ENCODE measurements around the gene TUBG2.
"Not testable (repeated sequence)": the region's sequence is repeated elsewhere in the genome, so short reads cannot be mapped to it uniquely, and the experiment has no call there.

Gene TUBG2

GRCh38 chr17:42660692-42661345 lies 1.7 kb downstream of the TUBG2 start:
- H3K9ac ChIP-seq (ENCODE audit: insufficient read length, low read depth) = no peak overlapping the region
- TF ChIP-seq YY1 (IDR thresholded peaks at IDR 0.05; ENCODE audit: insufficient read depth, insufficient read length) = no peak
- TF ChIP-seq ZNF274 (IDR thresholded peaks at IDR 0.05; ENCODE audit: low read depth, low read length) = no peak

GRCh38 chr17:42665581-42666001 lies 6.5 kb downstream of the TUBG2 start:
- H3K9ac ChIP-seq (ENCODE audit: insufficient read length, low read depth) = no peak overlapping the region
- H3K36me3 ChIP-seq (ENCODE audit: insufficient read depth, insufficient read length, low read length) = peaks cover 62% of the 10 kb centered on the region
- no peaks in the 10 kb centered on the region for H3K27me3 ChIP-seq (ENCODE audit: insufficient read depth, insufficient read length)
- TF ChIP-seq YY1 (IDR thresholded peaks at IDR 0.05; ENCODE audit: insufficient read depth, insufficient read length) (no peak), ZNF274 (IDR thresholded peaks at IDR 0.05; ENCODE audit: low read depth, low read length) (no peak), SUZ12 (IDR thresholded peaks at IDR 0.05; ENCODE audit: extremely low read depth, insufficient read depth, insufficient read length) (no peak)
- H3K4me1 ChIP-seq (ENCODE audit: insufficient read depth, insufficient read length) = peaks cover 20% of the 10 kb centered on the region
- no peak for DNase-seq (ENCODE audit: low read depth, low spot score)
- H3K4me3 ChIP-seq (ENCODE audit: insufficient read length, low read depth) = no peak overlapping the region
- H3K9me3 ChIP-seq (ENCODE audit: insufficient read depth, low read length) = no peaks in the 10 kb centered on the region

More at GRCh38 chr17:42660692-42661345, 1.7 kb downstream of the TUBG2 start:
- no peak for DNase-seq (ENCODE audit: low read depth, low spot score)
- H3K27me3 ChIP-seq (ENCODE audit: insufficient read depth, insufficient read length) = no peaks in the 10 kb centered on the region
- peaks cover 35% of the 10 kb centered on the region for H3K36me3 ChIP-seq (ENCODE audit: insufficient read depth, insufficient read length, low read length)
- H3K4me3 ChIP-seq (ENCODE audit: insufficient read length, low read depth) = no peak overlapping the region
- no peaks in the 10 kb centered on the region for H3K9me3 ChIP-seq (ENCODE audit: insufficient read depth, low read length)
- no peaks in the 10 kb centered on the region for H3K4me1 ChIP-seq (ENCODE audit: insufficient read depth, insufficient read length)

DNA sequence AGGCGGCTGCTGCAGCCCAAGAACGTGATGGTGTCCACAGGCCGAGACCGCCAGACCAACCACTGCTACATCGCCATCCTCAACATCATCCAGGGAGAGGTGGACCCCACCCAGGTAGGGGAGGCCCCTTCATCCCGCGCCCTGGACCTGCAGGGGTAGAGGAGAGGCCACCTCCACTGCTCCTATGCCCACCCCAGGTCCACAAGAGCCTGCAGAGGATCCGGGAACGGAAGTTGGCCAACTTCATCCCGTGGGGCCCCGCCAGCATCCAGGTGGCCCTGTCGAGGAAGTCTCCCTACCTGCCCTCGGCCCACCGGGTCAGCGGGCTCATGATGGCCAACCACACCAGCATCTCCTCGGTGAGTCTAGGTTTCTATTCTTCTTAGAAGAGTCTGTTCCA lies 7.0 kb downstream of the TUBG2 start:
- peaks cover 23% of the 10 kb centered on the region for H3K4me1 ChIP-seq (ENCODE audit: insufficient read depth, insufficient read length)
- H3K36me3 ChIP-seq (ENCODE audit: insufficient read depth, insufficient read length, low read length) = peaks cover 66% of the 10 kb centered on the region
- H3K9ac ChIP-seq (ENCODE audit: insufficient read length, low read depth); DNase-seq (ENCODE audit: low read depth, low spot score); H3K4me3 ChIP-seq (ENCODE audit: insufficient read length, low read depth); H3K9me3 ChIP-seq (ENCODE audit: insufficient read depth, low read length); H3K27me3 ChIP-seq (ENCODE audit: insufficient read depth, insufficient read length): not testable (repeated sequence)

DNA sequence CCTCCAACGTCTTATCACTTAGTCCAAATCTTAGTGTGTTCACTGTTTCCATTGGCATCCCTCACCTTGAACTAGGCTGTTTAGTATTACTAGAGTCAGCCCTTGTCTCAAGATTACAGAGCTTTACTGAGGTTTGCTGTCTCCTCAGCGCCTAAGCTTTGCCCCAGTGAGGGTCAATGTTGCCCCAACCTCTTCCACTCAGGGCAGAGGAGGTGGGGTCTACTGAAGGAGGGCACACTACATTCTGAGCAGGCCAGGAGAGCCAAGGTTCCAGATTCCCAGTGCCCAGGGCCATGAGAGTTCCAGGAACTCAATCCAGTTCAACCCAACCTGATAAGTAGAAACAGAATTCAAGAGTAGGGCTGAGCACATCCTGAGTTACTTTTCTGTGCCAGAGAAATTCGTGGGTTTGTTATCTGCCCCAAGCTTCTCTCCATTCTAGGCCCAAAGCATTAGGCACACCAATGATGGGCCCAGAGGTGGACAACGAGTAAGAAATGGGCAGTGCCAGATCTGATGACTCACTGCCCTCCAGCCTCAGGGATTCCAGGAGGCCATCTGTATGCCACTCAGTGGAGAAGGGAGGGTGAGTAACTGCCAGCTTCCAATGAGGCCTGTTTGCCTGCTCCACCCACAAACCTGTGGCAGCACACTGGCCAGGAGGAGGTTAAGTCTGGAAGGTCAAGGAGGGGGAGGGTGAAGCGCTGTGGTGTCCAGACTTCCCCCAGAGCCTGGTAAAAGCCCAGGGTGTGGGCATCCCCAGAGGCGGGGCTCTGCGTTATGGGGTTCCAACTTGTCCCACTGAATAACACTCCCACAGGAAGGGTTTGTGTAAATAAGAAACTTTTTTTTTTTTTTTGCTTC lies 8.2 kb downstream of the TUBG2 start:
- no peak for DNase-seq (ENCODE audit: low read depth, low spot score)
- Histone ChIP-seq H3K9me3 (ENCODE audit: insufficient read depth, low read length) (no peaks in the 10 kb centered on the region), H3K36me3 (ENCODE audit: insufficient read depth, insufficient read length, low read length) (peaks cover 67% of the 10 kb centered on the region), H3K4me1 (ENCODE audit: insufficient read depth, insufficient read length) (peaks cover 26% of the 10 kb centered on the region), H3K27me3 (ENCODE audit: insufficient read depth, insufficient read length) (no peaks in the 10 kb centered on the region), H3K4me3 (ENCODE audit: insufficient read length, low read depth) (no peak overlapping the region), H3K9ac (ENCODE audit: insufficient read length, low read depth) (peak overlapping the region; percentile 18)
- TF ChIP-seq ZNF274 (IDR thresholded peaks at IDR 0.05; ENCODE audit: low read depth, low read length) (no peak), SUZ12 (IDR thresholded peaks at IDR 0.05; ENCODE audit: extremely low read depth, insufficient read depth, insufficient read length) (no peak), YY1 (IDR thresholded peaks at IDR 0.05; ENCODE audit: insufficient read depth, insufficient read length) (no peak)

GRCh38 chr17:42669705-42669976 lies 10.6 kb downstream of the TUBG2 start:
- TF ChIP-seq YY1 (IDR thresholded peaks at IDR 0.05; ENCODE audit: insufficient read depth, insufficient read length) = no peak
- TF ChIP-seq SUZ12 (IDR thresholded peaks at IDR 0.05; ENCODE audit: extremely low read depth, insufficient read depth, insufficient read length) = no peak
- TF ChIP-seq ZNF274 (IDR thresholded peaks at IDR 0.05; ENCODE audit: low read depth, low read length) = no peak
- Histone ChIP-seq H3K4me3 (ENCODE audit: insufficient read length, low read depth) (peak overlapping the region; percentile 26), H3K36me3 (ENCODE audit: insufficient read depth, insufficient read length, low read length) (peaks cover 61% of the 10 kb centered on the region), H3K9ac (ENCODE audit: insufficient read length, low read depth) (peak overlapping the region; percentile 88), H3K27me3 (ENCODE audit: insufficient read depth, insufficient read length) (no peaks in the 10 kb centered on the region), H3K4me1 (ENCODE audit: insufficient read depth, insufficient read length) (peaks cover 36% of the 10 kb centered on the region), H3K9me3 (ENCODE audit: insufficient read depth, low read length) (no peaks in the 10 kb centered on the region)
- DNase-seq (ENCODE audit: low read depth, low spot score) = no peak

DNA sequence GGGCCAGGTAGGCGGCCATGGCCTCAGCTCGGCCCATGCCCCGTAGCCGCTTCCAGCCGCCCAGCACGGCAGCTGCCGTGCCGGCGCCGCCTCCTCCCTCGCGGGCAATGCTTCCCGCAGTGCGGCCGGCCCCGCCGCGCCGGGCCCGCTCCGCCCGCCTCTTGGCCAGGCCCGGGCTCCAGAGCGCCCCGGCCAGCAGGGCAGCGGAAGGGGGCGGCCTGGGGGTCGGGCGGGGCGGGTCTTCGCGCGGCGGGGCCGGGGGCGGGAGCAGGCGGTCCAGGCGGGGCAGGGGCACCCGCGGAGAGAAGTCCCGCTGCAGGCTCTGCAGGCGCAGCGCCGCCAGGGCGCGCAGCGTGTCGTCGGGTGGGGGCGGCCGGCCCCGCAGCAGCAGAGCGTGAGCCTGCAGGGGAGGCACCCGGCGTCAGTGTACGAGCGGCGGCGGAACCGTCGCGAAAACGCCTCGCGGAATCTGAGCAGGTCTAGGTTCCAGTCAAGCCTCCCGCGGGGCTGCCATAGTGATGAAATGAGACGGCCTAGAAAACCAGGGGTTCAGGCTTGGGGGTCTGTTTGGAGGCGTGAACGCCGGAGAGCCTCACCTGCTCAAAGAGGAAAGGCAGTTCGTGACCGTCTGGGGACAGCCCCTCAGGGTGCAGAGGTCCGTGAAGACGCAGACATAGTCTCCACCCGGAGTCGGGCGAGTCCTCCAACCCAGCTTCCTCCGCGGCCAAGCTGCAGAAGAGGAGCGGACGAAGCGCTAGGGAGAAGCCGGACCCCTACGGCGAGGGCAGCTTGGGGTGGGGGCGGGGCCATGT lies 11.1 kb downstream of the TUBG2 start:
- Histone ChIP-seq H3K9me3 (ENCODE audit: insufficient read depth, low read length) (no peaks in the 10 kb centered on the region), H3K4me1 (ENCODE audit: insufficient read depth, insufficient read length) (peaks cover 39% of the 10 kb centered on the region), H3K4me3 (ENCODE audit: insufficient read length, low read depth) (peak overlapping the region; percentile 52), H3K9ac (ENCODE audit: insufficient read length, low read depth) (peak overlapping the region; percentile 88), H3K27me3 (ENCODE audit: insufficient read depth, insufficient read length) (no peaks in the 10 kb centered on the region), H3K36me3 (ENCODE audit: insufficient read depth, insufficient read length, low read length) (peaks cover 61% of the 10 kb centered on the region)
- TF ChIP-seq ZNF274 (IDR thresholded peaks at IDR 0.05; ENCODE audit: low read depth, low read length) (no peak), YY1 (IDR thresholded peaks at IDR 0.05; ENCODE audit: insufficient read depth, insufficient read length) (no peak)
- DNase-seq (ENCODE audit: low read depth, low spot score) = no peak
